CD14-positive monocyte (primary cell): ENCODE results near the gene TAF4. TPM values are rescaled to one million over a fixed set of nuclear protein-coding genes. Genes with fewer than 3 reads are reported as not detected.

ENCODE experiments used
- DNase-seq, 3 donors: peaks; one replicate each; pipeline ENCODE4 v3.0.0-alpha.2; 2011 to 2022
- H2AFZ ChIP-seq: 2 replicates; pipeline ENCODE4 v1.6.0; 2012; ENCODE audit warnings: mild to moderate bottlenecking, low read depth, low read length, inconsistent platforms; ENCODE audit not compliant: insufficient read depth, poor library complexity, severe bottlenecking
- H3K27ac ChIP-seq, 2 donors: 1 replicate in 1 of 2; 2 replicates in 1 of 2; pipeline ENCODE4 v1.5.1; 2012 to 2013; ENCODE audit warnings: low read length in 2 of 2, control low read depth in 1 of 2, inconsistent platforms in 1 of 2, low read depth in 1 of 2, mild to moderate bottlenecking in 1 of 2
- H3K27me3 ChIP-seq, 2 donors: one replicate each; pipeline versions ENCODE4 v1.6.0 to v1.6.1; 2011 to 2013; ENCODE audit warnings: low read length in 2 of 2; ENCODE audit not compliant: control insufficient read depth in 2 of 2, insufficient read depth in 2 of 2
- H3K36me3 ChIP-seq, 2 donors: replicated peaks in 1 of 2; 1 replicate in 1 of 2; 2 replicates in 1 of 2; pipeline versions ENCODE4 v1.5.1 to v1.6.1; 2012 to 2013; ENCODE audit warnings: low read length in 2 of 2, control low read depth in 1 of 2, inconsistent platforms in 1 of 2, mild to moderate bottlenecking in 1 of 2; ENCODE audit not compliant: insufficient read depth in 2 of 2, control insufficient read depth in 1 of 2
- H3K4me1 ChIP-seq, 2 donors: 1 replicate in 1 of 2; 2 replicates in 1 of 2; pipeline versions ENCODE4 v1.5.1 to v1.6.1; 2012 to 2013; ENCODE audit warnings: low read length in 2 of 2, control low read depth in 1 of 2, inconsistent platforms in 1 of 2, mild to moderate bottlenecking in 1 of 2, moderate library complexity in 1 of 2; ENCODE audit not compliant: insufficient read depth in 2 of 2, control insufficient read depth in 1 of 2
- H3K4me2 ChIP-seq: replicated peaks from 2 replicates; pipeline ENCODE3; 2012; ENCODE audit warnings: low read length, moderate library complexity, mild to moderate bottlenecking; ENCODE audit not compliant: poor library complexity, severe bottlenecking; ENCODE audit errors: extremely low read depth
- H3K4me3 ChIP-seq, 3 experiments: fragments of 200-600 bp in 1 of 3; sonication (generic) in 1 of 3; replicated peaks in 1 of 3; 1 replicate in 2 of 3; 2 replicates in 1 of 3; pipeline ENCODE4 v1.5.1; 2011 to 2013; ENCODE audit warnings: low read length in 3 of 3, mild to moderate bottlenecking in 3 of 3, control low read depth in 2 of 3, low read depth in 2 of 3, inconsistent platforms in 1 of 3, moderate library complexity in 1 of 3
- H3K79me2 ChIP-seq: 2 replicates; pipeline ENCODE4 v1.6.0; 2012; ENCODE audit warnings: mild to moderate bottlenecking, control low read depth, inconsistent platforms, low read length, moderate library complexity; ENCODE audit not compliant: insufficient read depth
- H3K9ac ChIP-seq: 2 replicates; pipeline ENCODE4 v1.6.0; 2017; ENCODE audit warnings: low read length, mild to moderate bottlenecking; ENCODE audit not compliant: insufficient read depth, poor library complexity, severe bottlenecking
- H3K9me3 ChIP-seq, 2 donors: replicated peaks in 1 of 2; 1 replicate in 1 of 2; 2 replicates in 1 of 2; pipeline versions ENCODE4 v1.5.1 to v1.6.1; 2012 to 2013; ENCODE audit warnings: low read length in 2 of 2, control low read depth in 1 of 2; ENCODE audit not compliant: control insufficient read depth in 1 of 2, insufficient read depth in 1 of 2
- H4K20me1 ChIP-seq: 2 replicates; pipeline ENCODE4 v1.6.0; 2012; ENCODE audit warnings: mild to moderate bottlenecking, low read length, control low read depth, moderate library complexity; ENCODE audit not compliant: insufficient read depth
- H3K27ac Mint-ChIP-seq, 7 donors: one replicate each; pipeline ENCODE4 v1.8.0; 2020; ENCODE audit warnings: mild to moderate bottlenecking in 7 of 7, mixed read lengths in 7 of 7, moderate library complexity in 6 of 7, inconsistent platforms in 2 of 7
- H3K27me3 Mint-ChIP-seq, 3 donors: one replicate each; pipeline ENCODE4 v1.8.0; 2021 to 2022; ENCODE audit warnings: low read depth in 3 of 3, mild to moderate bottlenecking in 3 of 3, mixed read lengths in 3 of 3, moderate library complexity in 3 of 3, inconsistent platforms in 1 of 3
- H3K36me3 Mint-ChIP-seq, 2 donors: one replicate each; pipeline ENCODE4 v1.8.0; 2020; ENCODE audit warnings: mixed read lengths in 2 of 2, inconsistent platforms in 1 of 2, mild to moderate bottlenecking in 1 of 2
- H3K4me1 Mint-ChIP-seq: one replicate; pipeline ENCODE4 v1.8.0; 2020; ENCODE audit warnings: mild to moderate bottlenecking, mixed read lengths
- H3K4me3 Mint-ChIP-seq, 2 donors: one replicate each; pipeline ENCODE4 v1.8.0; 2020; ENCODE audit warnings: mild to moderate bottlenecking in 2 of 2, mixed read lengths in 2 of 2, moderate library complexity in 1 of 2
- H3K9me3 Mint-ChIP-seq, 7 donors: one replicate each; pipeline ENCODE4 v1.8.0; 2020 to 2022; ENCODE audit warnings: mixed read lengths in 7 of 7, mild to moderate bottlenecking in 6 of 7, moderate library complexity in 6 of 7, inconsistent platforms in 2 of 7
- CTCF ChIP-seq: fragments of 200-600 bp; IDR thresholded peaks from one replicate; pipeline ENCODE4 v1.8.0; 2022; ENCODE audit warnings: antibody characterized with exemption, mild to moderate bottlenecking
- WGBS: methylation state at CpG from one replicate; pipeline ENCODE4 v1.1.5; 2013; ENCODE audit warnings: missing lambda C conversion rate; ENCODE audit not compliant: insufficient coverage; 5-methylcytosine and 5-hydroxymethylcytosine counted together
- intact Hi-C, 2 donors: fragments of 100-400 bp; cut with micrococcal nuclease; formaldehyde crosslinking; loops; one replicate each; pipeline versions ENCODE4 v1.15.0 to v1.15.1; 2023
- polyA plus RNA-seq, 3 donors: library from polyadenylated mRNA; depleted of rRNA in 1 of 3; unstranded in 2 of 3; stranded (reverse) in 1 of 3; fragments of 300-500 nt in 2 of 3; fragments of >200 nt in 1 of 3; fragmentation: Illumina TruSeq in 2 of 3; gene quantifications; 1 replicate in 2 of 3; 2 replicates in 1 of 3; pipeline ENCODE4 v1.2.3, GENCODE V29; 2012 to 2021

The TAF4 gene
- polyA plus RNA-seq, 3 donors = 0.48 to 14.9 (median 0.99) TPM

GRCh38 chr20:61997891-61998290, 67.8 kb downstream of the TAF4 start:
- Histone ChIP-seq H3K9me3 (peaks cover 4 to 14% of the 10 kb centered on the region in 2 donors), H2AFZ (no peak overlapping the region), H3K9ac (no peak overlapping the region), H3K4me3 (no peak overlapping the region), H3K4me1 (no peaks in the 10 kb centered on the region), H3K79me2 (no peaks in the 10 kb centered on the region), H3K27ac (no peak overlapping the region), H3K36me3 (peaks cover 91 to 100% of the 10 kb centered on the region in 2 donors), H4K20me1 (no peaks in the 10 kb centered on the region), H3K4me2 (no peak overlapping the region), H3K27me3 (no peaks in the 10 kb centered on the region)
- intact Hi-C loops = no loop called here
- Mint-ChIP-seq H3K27ac (no peak overlapping the region), H3K27me3 (peaks cover 0 to 2% (median 0%) of the 10 kb centered on the region in 3 donors), H3K36me3 (peaks cover 93 to 95% of the 10 kb centered on the region in 2 donors), H3K4me1 (no peaks in the 10 kb centered on the region), H3K4me3 (no peak overlapping the region), H3K9me3 (peaks cover 7 to 20% (median 15%) of the 10 kb centered on the region in 7 donors)
- DNase-seq = no peak
- TF ChIP-seq CTCF = no peak
- 100% methylated on average over 5 of the region's 10 CpGs for WGBS

GRCh38 chr20:61997372-61997771, 68.3 kb downstream of the TAF4 start:
- Histone ChIP-seq H3K36me3 (peaks cover 92 to 100% of the 10 kb centered on the region in 2 donors), H3K9ac (no peak overlapping the region), H3K9me3 (peaks cover 9 to 20% of the 10 kb centered on the region in 2 donors), H4K20me1 (no peaks in the 10 kb centered on the region), H3K79me2 (no peaks in the 10 kb centered on the region), H3K4me1 (no peaks in the 10 kb centered on the region), H3K4me3 (no peak overlapping the region), H2AFZ (no peak overlapping the region), H3K27me3 (no peaks in the 10 kb centered on the region), H3K4me2 (no peak overlapping the region), H3K27ac (no peak overlapping the region)
- H3K4me1 Mint-ChIP-seq = no peaks in the 10 kb centered on the region
- no peak overlapping the region for H3K27ac Mint-ChIP-seq
- intact Hi-C loops = no loop called here
- peaks cover 93 to 95% of the 10 kb centered on the region in 2 donors for H3K36me3 Mint-ChIP-seq
- no peak overlapping the region for H3K4me3 Mint-ChIP-seq
- H3K9me3 Mint-ChIP-seq = peaks cover 11 to 25% (median 21%) of the 10 kb centered on the region in 7 donors
- no peak for DNase-seq
- peaks cover 0 to 2% (median 0%) of the 10 kb centered on the region in 3 donors for H3K27me3 Mint-ChIP-seq
- TF ChIP-seq CTCF = no peak
- WGBS = 100% methylated on average over 1 of the region's 10 CpGs
